PC-9 (cell line): ENCODE data around the gene MTFMT. TPM values are rescaled to one million over a fixed set of nuclear protein-coding genes. Genes with fewer than 3 reads are reported as not detected.
"Not testable (repeated sequence)": the region's sequence is repeated elsewhere in the genome, so short reads cannot be mapped to it uniquely, and the experiment has no call there.

Experiments
- BruUV-seq: library from RNA; stranded (reverse); fragments of 400-500 nt; replicated peaks from 2 replicates; lab custom pipeline; 2021; lab: Mats Ljungman, UMichigan
- CTCF ChIA-PET: fragments of 300-600 bp; sonication (Branson Sonifier 250); formaldehyde crosslinking; loops from one replicate; lab custom pipeline; 2022; ENCODE audit warnings: antibody characterized with exemption; lab: Charles Lee
- POLR2A ChIA-PET: fragments of 300-600 bp; sonication (Branson Sonifier 250); formaldehyde crosslinking; loops from one replicate; lab custom pipeline; 2022; ENCODE audit warnings: antibody characterized with exemption; ENCODE audit not compliant: unreplicated experiment; lab: Charles Lee
- DNase-seq, 2 experiments: peaks; one replicate each; pipeline versions ENCODE4 v3.0.0 to v3.0.0-alpha.2; 2015 to 2022; ENCODE audit warnings: mixed read lengths in 1 of 2
- H2AFZ ChIP-seq: fragments of 200-600 bp; sonication (generic); 2 replicates; pipeline ENCODE4 v1.8.1; 2017; ENCODE audit warnings: antibody characterized with exemption
- H3F3A ChIP-seq: fragments of 200-600 bp; sonication (generic); 2 replicates; pipeline ENCODE4 v1.8.1; 2017; ENCODE audit warnings: antibody characterized with exemption, mild to moderate bottlenecking, low read depth; ENCODE audit not compliant: insufficient read depth
- H3K27ac ChIP-seq: fragments of 200-600 bp; sonication (generic); 2 replicates; pipeline ENCODE4 v1.6.1; 2016; ENCODE audit warnings: mixed run types
- H3K27me3 ChIP-seq: fragments of 200-600 bp; sonication (generic); 2 replicates; pipeline ENCODE4 v1.6.1; 2016; ENCODE audit warnings: low read depth, mixed run types; ENCODE audit not compliant: insufficient read depth
- H3K36me3 ChIP-seq: fragments of 200-600 bp; sonication (generic); 2 replicates; pipeline ENCODE4 v1.6.1; 2016; ENCODE audit warnings: low read depth, mixed run types
- H3K4me1 ChIP-seq: fragments of 200-600 bp; sonication (generic); replicated peaks from 2 replicates; pipeline ENCODE4 v1.6.1; 2016; ENCODE audit warnings: mixed run types; ENCODE audit not compliant: insufficient read depth
- H3K4me2 ChIP-seq: fragments of 200-600 bp; sonication (generic); 2 replicates; pipeline ENCODE4 v1.6.1; 2017; ENCODE audit warnings: mixed run types
- H3K4me3 ChIP-seq: fragments of 200-600 bp; sonication (generic); 2 replicates; pipeline ENCODE4 v1.6.1; 2016; ENCODE audit warnings: mixed run types
- H3K79me2 ChIP-seq: fragments of 200-600 bp; sonication (generic); 2 replicates; pipeline ENCODE4 v1.6.1; 2017; ENCODE audit warnings: low read depth, mixed run types
- H3K9me2 ChIP-seq: fragments of 200-600 bp; sonication (generic); 2 replicates; pipeline ENCODE4 v1.8.1; 2017; ENCODE audit warnings: mild to moderate bottlenecking; ENCODE audit not compliant: insufficient read depth
- H3K9me3 ChIP-seq: fragments of 200-600 bp; sonication (generic); 2 replicates; pipeline ENCODE4 v1.8.1; 2016; ENCODE audit warnings: low read depth; ENCODE audit not compliant: insufficient read depth
- H4K20me1 ChIP-seq: fragments of 200-600 bp; sonication (generic); 2 replicates; pipeline ENCODE4 v1.8.1; 2017; ENCODE audit not compliant: insufficient read depth
- CTCF ChIP-seq: fragments of 200-600 bp; sonication (generic); conservative IDR thresholded peaks from 2 replicates; pipeline ENCODE4 v1.6.1; 2017; ENCODE audit warnings: mixed run types, antibody characterized with exemption, mild to moderate bottlenecking, moderate library complexity
- EZH2 ChIP-seq: fragments of 200-600 bp; sonication (generic); IDR thresholded peaks from 2 replicates; pipeline ENCODE4 v1.8.0; 2017; ENCODE audit warnings: antibody characterized with exemption, low read depth
- intact Hi-C: fragments of 100-400 bp; cut with micrococcal nuclease; formaldehyde crosslinking; loops from one replicate; pipeline ENCODE4 v1.10.0; 2022; ENCODE audit not compliant: unreplicated experiment
- total RNA-seq: library from RNA; stranded (reverse); gene quantifications from 2 replicates; pipeline ENCODE4 v1.2.3, GENCODE V29; 2021

The MTFMT gene
- total RNA-seq, 1 experiment from 2014 or later = 16.0 TPM

GRCh38 chr15:65026756-65027155 is 2.7 kb downstream of the MTFMT start:
- H3K4me2 ChIP-seq = no peak overlapping the region
- H3K9me2 ChIP-seq = no peaks in the 10 kb centered on the region
- H3K27me3 ChIP-seq = no peaks in the 10 kb centered on the region
- DNase-seq = no peak
- TF ChIP-seq CTCF = no peak
- no peak for TF ChIP-seq EZH2
- intact Hi-C loops = no loop called here
- peaks cover 9% of the 10 kb centered on the region; the same call in 1 of the 2 replicates for H3K79me2 ChIP-seq
- POLR2A ChIA-PET = no interaction called here
- no peaks in the 10 kb centered on the region for H3K9me3 ChIP-seq
- no peaks in the 10 kb centered on the region for H4K20me1 ChIP-seq
- CTCF ChIA-PET = interaction anchor here (0.6 kb wide), 1 partner anchor 271 kb away, joined by 3 read pairs; no protein-coding TSS in a partner anchor
- no peak overlapping the region for H3K4me3 ChIP-seq
- peaks cover 10% of the 10 kb centered on the region; the same call in 1 of the 2 replicates for H3K4me1 ChIP-seq
- no TSS peak for BruUV-seq
- H3K27ac ChIP-seq = no peak overlapping the region
- H2AFZ ChIP-seq = no peak overlapping the region
- no peaks in the 10 kb centered on the region for H3K36me3 ChIP-seq
- no peaks in the 10 kb centered on the region for H3F3A ChIP-seq

GRCh38 chr15:65021488-65021887 is 8.0 kb downstream of the MTFMT start:
- Histone ChIP-seq H3F3A (no peaks in the 10 kb centered on the region), H3K4me3 (no peak overlapping the region), H3K4me1 (no peaks in the 10 kb centered on the region), H3K4me2 (no peak overlapping the region), H2AFZ (no peak overlapping the region), H3K36me3 (0 out of 2 replicates have a peak, but pooled peaks cover 4% of the 10 kb centered on the region), H3K27me3 (no peaks in the 10 kb centered on the region), H3K9me3 (no peaks in the 10 kb centered on the region), H4K20me1 (no peaks in the 10 kb centered on the region), H3K27ac (no peak overlapping the region), H3K9me2 (no peaks in the 10 kb centered on the region), H3K79me2 (no peaks in the 10 kb centered on the region)
- CTCF ChIA-PET = no interaction called here
- intact Hi-C loops = no loop called here
- no TSS peak for BruUV-seq
- no peak for DNase-seq
- POLR2A ChIA-PET = no interaction called here
- TF ChIP-seq EZH2 (no peak), CTCF (no peak)

GRCh38 chr15:65020419-65020818 is 9.0 kb downstream of the MTFMT start:
- H3K4me2 ChIP-seq = no peak overlapping the region
- H3K9me3 ChIP-seq = no peaks in the 10 kb centered on the region
- no peaks in the 10 kb centered on the region for H3K9me2 ChIP-seq
- H3K4me3 ChIP-seq = no peak overlapping the region
- TF ChIP-seq EZH2 (no peak), CTCF (no peak)
- no peaks in the 10 kb centered on the region for H3K79me2 ChIP-seq
- no TSS peak for BruUV-seq
- H2AFZ ChIP-seq = no peak overlapping the region
- intact Hi-C loops = no loop called here
- H3K4me1 ChIP-seq = no peaks in the 10 kb centered on the region
- DNase-seq = no peak
- no peaks in the 10 kb centered on the region for H4K20me1 ChIP-seq
- ChIA-PET POLR2A (interaction anchor here (0.7 kb wide), 1 partner anchor 182 kb away, joined by 3 read pairs; no protein-coding TSS in a partner anchor), CTCF (interaction anchor here (1.2 kb wide), 1 partner anchor 13 kb away, joined by 3 read pairs; no protein-coding TSS in a partner anchor)
- H3K27me3 ChIP-seq = no peaks in the 10 kb centered on the region
- H3K36me3 ChIP-seq = 0 out of 2 replicates have a peak, but pooled peaks cover 4% of the 10 kb centered on the region
- no peak overlapping the region for H3K27ac ChIP-seq
- H3F3A ChIP-seq = no peaks in the 10 kb centered on the region

DNA sequence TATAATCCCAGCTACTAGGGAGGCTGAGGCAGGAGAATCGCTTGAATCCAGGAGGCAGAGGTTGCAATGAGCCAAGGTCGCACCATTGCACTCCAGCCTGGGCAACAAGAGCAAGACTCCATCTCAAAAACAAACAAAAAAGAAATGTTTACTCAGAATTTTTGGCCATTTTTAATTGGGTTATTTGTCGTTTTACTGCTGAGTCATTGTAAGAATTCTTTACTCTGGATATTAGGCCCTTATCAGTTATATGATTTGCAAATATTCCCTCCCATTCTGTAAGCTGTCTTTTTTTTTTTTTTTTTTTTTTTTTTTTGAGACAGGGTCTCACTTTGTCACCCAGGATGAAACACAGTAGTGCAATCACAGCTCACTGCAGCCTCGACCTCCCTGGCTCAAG is 18.2 kb downstream of the MTFMT start:
- H2AFZ ChIP-seq, H3K9me3 ChIP-seq, CTCF ChIA-PET, intact Hi-C loops, H3K27ac ChIP-seq, H3K4me2 ChIP-seq, H3K27me3 ChIP-seq, H3K9me2 ChIP-seq, H3K4me1 ChIP-seq, H3K4me3 ChIP-seq, H3K79me2 ChIP-seq, H3F3A ChIP-seq, H4K20me1 ChIP-seq, BruUV-seq, DNase-seq, POLR2A ChIA-PET, H3K36me3 ChIP-seq: not testable (repeated sequence)
